Erythroblast (primary cell): Measurements from ENCODE around the gene NCS1.
A peak's percentile ranks its signal among the peaks of the same experiment; 100 is the strongest.

Source experiments
- GATA1 ChIP-seq: IDR thresholded peaks from 2 replicates; pipeline ENCODE4 v1.6.1; 2011; ENCODE audit warnings: low read depth, mild to moderate bottlenecking, control low read depth, low read length, moderate library complexity
- POLR2A ChIP-seq: IDR thresholded peaks from 2 replicates; pipeline ENCODE4 v1.6.1; 2011; ENCODE audit warnings: mild to moderate bottlenecking, low read length

DNA sequence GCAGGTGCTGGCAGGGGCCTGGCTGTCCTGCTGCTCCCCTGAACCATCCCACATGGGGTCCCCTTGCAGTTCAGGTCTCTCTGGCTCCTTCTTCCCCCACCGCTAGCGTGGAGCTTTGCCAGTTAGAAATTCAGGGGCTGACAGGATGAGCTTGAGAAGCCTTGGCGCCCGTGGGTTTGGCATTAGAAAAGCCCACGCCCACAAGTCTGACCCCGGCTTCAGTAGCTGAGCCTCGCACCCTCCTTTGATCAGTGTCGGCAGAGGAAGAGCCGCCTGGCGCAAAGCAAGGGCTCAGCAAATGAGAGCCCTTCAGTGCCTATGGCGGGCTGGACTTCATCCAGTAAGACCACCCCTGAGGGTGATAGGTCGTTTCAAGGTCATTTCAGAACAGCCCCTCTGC lies 30.1 kb upstream of the NCS1 start:
- TF ChIP-seq POLR2A, result peak; percentile 16
- no peak for TF ChIP-seq GATA1
